ENCODE measurements around the gene PRKAR1B. TPM values are rescaled to one million over a fixed set of nuclear protein-coding genes. Genes with fewer than 3 reads are reported as not detected.

PRKAR1B gene
- total RNA-seq, 1 experiment from 2014 or later: 62.0 TPM

DNA sequence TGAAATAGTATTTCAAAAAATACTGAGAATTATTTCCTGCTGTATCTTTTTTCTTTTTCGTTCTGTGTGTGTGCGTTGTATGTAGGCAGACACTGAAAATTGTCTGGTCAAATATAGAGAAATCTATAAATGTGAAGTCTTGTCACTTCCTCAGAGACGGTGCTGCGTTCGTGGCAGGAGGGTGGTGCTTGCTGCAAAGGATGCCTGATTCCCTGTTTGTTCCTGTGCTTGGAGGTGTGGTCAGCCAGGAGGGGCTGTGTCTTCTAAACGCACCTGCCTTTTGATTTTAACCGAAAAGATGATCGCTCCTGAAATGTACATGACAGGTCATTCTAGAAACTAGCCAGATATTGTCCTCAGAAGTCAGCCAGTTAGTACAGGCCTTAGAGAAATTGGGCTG is 32.5 kb upstream of the PRKAR1B start:
- H3K27me3 ChIP-seq (ENCODE audit: control insufficient read depth, insufficient read depth, low read length): no peaks in the 10 kb centered on the region
- H3K9me3 ChIP-seq (ENCODE audit: control insufficient read depth, insufficient read depth, low read depth, low read length): no peaks in the 10 kb centered on the region
- peaks cover 16% of the 10 kb centered on the region for H3K36me3 ChIP-seq (ENCODE audit: control insufficient read depth, insufficient read depth, low read length)
- DNase-seq (ENCODE audit: low read depth, low spot score): no peak
- in situ Hi-C loops (cut with HindIII; ENCODE audit: low pct_unique_long_range_greater_than_20kb, low sequenced_read_pairs): no loop called here
- no peak for TF ChIP-seq TCF7L2 (IDR thresholded peaks at IDR 0.05; ENCODE audit: low read depth, low read length)
- no peak for TF ChIP-seq POLR2AphosphoS5 (IDR thresholded peaks at IDR 0.05; ENCODE audit: low read depth, low read length)
- TF ChIP-seq, protein P1, sequence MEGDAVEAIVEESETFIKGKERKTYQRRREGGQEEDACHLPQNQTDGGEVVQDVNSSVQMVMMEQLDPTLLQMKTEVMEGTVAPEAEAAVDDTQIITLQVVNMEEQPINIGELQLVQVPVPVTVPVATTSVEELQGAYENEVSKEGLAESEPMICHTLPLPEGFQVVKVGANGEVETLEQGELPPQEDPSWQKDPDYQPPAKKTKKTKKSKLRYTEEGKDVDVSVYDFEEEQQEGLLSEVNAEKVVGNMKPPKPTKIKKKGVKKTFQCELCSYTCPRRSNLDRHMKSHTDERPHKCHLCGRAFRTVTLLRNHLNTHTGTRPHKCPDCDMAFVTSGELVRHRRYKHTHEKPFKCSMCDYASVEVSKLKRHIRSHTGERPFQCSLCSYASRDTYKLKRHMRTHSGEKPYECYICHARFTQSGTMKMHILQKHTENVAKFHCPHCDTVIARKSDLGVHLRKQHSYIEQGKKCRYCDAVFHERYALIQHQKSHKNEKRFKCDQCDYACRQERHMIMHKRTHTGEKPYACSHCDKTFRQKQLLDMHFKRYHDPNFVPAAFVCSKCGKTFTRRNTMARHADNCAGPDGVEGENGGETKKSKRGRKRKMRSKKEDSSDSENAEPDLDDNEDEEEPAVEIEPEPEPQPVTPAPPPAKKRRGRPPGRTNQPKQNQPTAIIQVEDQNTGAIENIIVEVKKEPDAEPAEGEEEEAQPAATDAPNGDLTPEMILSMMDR (IDR thresholded peaks at IDR 0.05): no peak
- TF ChIP-seq, protein P2, sequence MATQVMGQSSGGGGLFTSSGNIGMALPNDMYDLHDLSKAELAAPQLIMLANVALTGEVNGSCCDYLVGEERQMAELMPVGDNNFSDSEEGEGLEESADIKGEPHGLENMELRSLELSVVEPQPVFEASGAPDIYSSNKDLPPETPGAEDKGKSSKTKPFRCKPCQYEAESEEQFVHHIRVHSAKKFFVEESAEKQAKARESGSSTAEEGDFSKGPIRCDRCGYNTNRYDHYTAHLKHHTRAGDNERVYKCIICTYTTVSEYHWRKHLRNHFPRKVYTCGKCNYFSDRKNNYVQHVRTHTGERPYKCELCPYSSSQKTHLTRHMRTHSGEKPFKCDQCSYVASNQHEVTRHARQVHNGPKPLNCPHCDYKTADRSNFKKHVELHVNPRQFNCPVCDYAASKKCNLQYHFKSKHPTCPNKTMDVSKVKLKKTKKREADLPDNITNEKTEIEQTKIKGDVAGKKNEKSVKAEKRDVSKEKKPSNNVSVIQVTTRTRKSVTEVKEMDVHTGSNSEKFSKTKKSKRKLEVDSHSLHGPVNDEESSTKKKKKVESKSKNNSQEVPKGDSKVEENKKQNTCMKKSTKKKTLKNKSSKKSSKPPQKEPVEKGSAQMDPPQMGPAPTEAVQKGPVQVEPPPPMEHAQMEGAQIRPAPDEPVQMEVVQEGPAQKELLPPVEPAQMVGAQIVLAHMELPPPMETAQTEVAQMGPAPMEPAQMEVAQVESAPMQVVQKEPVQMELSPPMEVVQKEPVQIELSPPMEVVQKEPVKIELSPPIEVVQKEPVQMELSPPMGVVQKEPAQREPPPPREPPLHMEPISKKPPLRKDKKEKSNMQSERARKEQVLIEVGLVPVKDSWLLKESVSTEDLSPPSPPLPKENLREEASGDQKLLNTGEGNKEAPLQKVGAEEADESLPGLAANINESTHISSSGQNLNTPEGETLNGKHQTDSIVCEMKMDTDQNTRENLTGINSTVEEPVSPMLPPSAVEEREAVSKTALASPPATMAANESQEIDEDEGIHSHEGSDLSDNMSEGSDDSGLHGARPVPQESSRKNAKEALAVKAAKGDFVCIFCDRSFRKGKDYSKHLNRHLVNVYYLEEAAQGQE (IDR thresholded peaks at IDR 0.05; ENCODE audit: insufficient read depth in 1 of 2, low read depth in 2 of 2, low read length in 1 of 2): no peak
- H3K4me1 ChIP-seq (ENCODE audit: control insufficient read depth, insufficient read depth, low read length): no peaks in the 10 kb centered on the region
- ChIA-PET POLR2A (no interaction called here), CTCF (interaction anchor here (0.6 kb wide), 1 partner anchor 877 kb away, joined by 3 read pairs; no protein-coding TSS in a partner anchor)
- no TSS peak for BruUV-seq (replicated peaks)
- ATAC-seq: no peak
- H3K4me3 ChIP-seq (ENCODE audit: low read depth in 2 of 2, low read length in 2 of 2): no peak overlapping the region
- intact Hi-C loops (cut with micrococcal nuclease; ENCODE audit: unreplicated experiment): no loop called here
- H3K27ac ChIP-seq (ENCODE audit: low read length): no peak overlapping the region

DNA sequence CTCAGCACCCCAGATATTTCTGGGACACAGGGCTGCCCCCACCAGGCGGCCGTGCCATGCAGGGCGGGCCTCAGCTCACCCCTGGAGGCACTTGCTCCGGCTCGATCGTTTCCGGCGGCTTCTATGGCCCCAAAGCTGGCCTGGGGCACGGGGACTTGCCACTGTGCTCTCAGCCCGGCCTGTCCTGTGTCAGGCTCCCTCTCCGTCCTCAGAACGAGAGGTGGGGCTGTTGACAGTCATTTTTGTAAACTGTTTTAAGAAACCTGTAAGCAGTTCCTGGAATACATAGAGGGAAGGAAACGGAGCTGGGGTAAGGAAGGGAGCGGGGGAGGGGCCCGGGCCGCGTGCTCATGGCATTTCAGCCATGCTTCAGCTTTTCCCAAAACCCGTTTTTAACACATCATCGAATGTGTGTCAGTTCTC is 30.7 kb upstream of the PRKAR1B start:
- Histone ChIP-seq H3K9me3 (ENCODE audit: control insufficient read depth, insufficient read depth, low read depth, low read length) (no peaks in the 10 kb centered on the region), H3K27me3 (ENCODE audit: control insufficient read depth, insufficient read depth, low read length) (no peaks in the 10 kb centered on the region), H3K4me3 (ENCODE audit: low read depth in 2 of 2, low read length in 2 of 2) (no peak overlapping the region), H3K36me3 (ENCODE audit: control insufficient read depth, insufficient read depth, low read length) (peaks cover 18% of the 10 kb centered on the region), H3K4me1 (ENCODE audit: control insufficient read depth, insufficient read depth, low read length) (no peaks in the 10 kb centered on the region), H3K27ac (ENCODE audit: low read length) (no peak overlapping the region)
- DNase-seq (ENCODE audit: low read depth, low spot score) (no peak), ATAC-seq (no peak; the same call in 1 of the 2 replicates)
- in situ Hi-C loops (cut with HindIII; ENCODE audit: low pct_unique_long_range_greater_than_20kb, low sequenced_read_pairs): no loop called here
- TF ChIP-seq POLR2AphosphoS5 (IDR thresholded peaks at IDR 0.05; ENCODE audit: low read depth, low read length) (no peak), SIN3A (IDR thresholded peaks at IDR 0.05; ENCODE audit: borderline replicate concordance, insufficient read depth, low read depth, low read length) (no peak), TCF7L2 (IDR thresholded peaks at IDR 0.05; ENCODE audit: low read depth, low read length) (no peak)
- TF ChIP-seq, protein P1 (IDR thresholded peaks at IDR 0.05): no peak
- TF ChIP-seq, protein P2 (IDR thresholded peaks at IDR 0.05; ENCODE audit: insufficient read depth in 1 of 2, low read depth in 2 of 2, low read length in 1 of 2): no peak
- POLR2A ChIA-PET: no interaction called here
- CTCF ChIA-PET: no interaction called here
- no TSS peak for BruUV-seq (replicated peaks)
- intact Hi-C loops (cut with micrococcal nuclease; ENCODE audit: unreplicated experiment): no loop called here
